Endothelial cell of umbilical vein (primary cell): ENCODE data around the gene CDK15. TPM values are rescaled to one million over a fixed set of nuclear protein-coding genes. Genes with fewer than 3 reads are reported as not detected.
A peak's percentile ranks its signal among the peaks of the same experiment; 100 is the strongest.

Experiments used
- BruUV-seq: library from RNA; stranded (reverse); fragments of 400-500 nt; replicated peaks from 2 replicates; lab custom pipeline; 2021; lab: Mats Ljungman, UMichigan
- CTCF ChIA-PET: fragments of 300-600, 350-600 bp; sonication (Branson Sonifier 250); formaldehyde crosslinking; loops from one replicate; lab custom pipeline; 2021; ENCODE audit warnings: antibody characterized with exemption, inconsistent platforms; lab: Charles Lee
- POLR2A ChIA-PET: fragments of 300-600, 350-600 bp; sonication (Branson Sonifier 250); formaldehyde crosslinking; loops from one replicate; lab custom pipeline; 2021; ENCODE audit warnings: antibody characterized with exemption, inconsistent platforms; lab: Charles Lee
- DNase-seq: peaks from one replicate; pipeline ENCODE4 v3.0.0-alpha.2; 2011; ENCODE audit warnings: low read depth, low spot score
- FAIRE-seq: peaks from 2 replicates; lab custom pipeline; 2011; peaks lifted over from hg19 to GRCh38; lab: Jason Lieb, UNC
- H2AFZ ChIP-seq: 2 replicates; pipeline ENCODE4 v1.6.0; 2012; ENCODE audit warnings: low read depth, low read length, control low read depth, inconsistent platforms
- H3K27ac ChIP-seq: 2 replicates; pipeline ENCODE4 v1.5.1; 2011; ENCODE audit warnings: low read depth, mild to moderate bottlenecking, control low read depth, low read length, moderate library complexity; ENCODE audit not compliant: insufficient read depth
- H3K27me3 ChIP-seq, 2 experiments: 2 replicates each; pipeline versions ENCODE4 v1.6.0 to v1.6.1; 2011; ENCODE audit warnings: low read length in 2 of 2, mixed read lengths in 1 of 2; ENCODE audit not compliant: control insufficient read depth in 2 of 2, insufficient read depth in 2 of 2
- H3K36me3 ChIP-seq, 2 experiments: 2 replicates in 1 of 2; 3 replicates in 1 of 2; pipeline ENCODE4 v1.5.1; 2011; ENCODE audit warnings: low read length in 2 of 2, mild to moderate bottlenecking in 1 of 2, moderate library complexity in 1 of 2; ENCODE audit not compliant: control insufficient read depth in 2 of 2, insufficient read depth in 2 of 2; ENCODE audit errors: extremely low read depth in 1 of 2
- H3K4me1 ChIP-seq: 3 replicates; pipeline ENCODE4 v1.5.1; 2011; ENCODE audit warnings: mild to moderate bottlenecking, low read length; ENCODE audit not compliant: control insufficient read depth, insufficient read depth; ENCODE audit errors: extremely low read depth
- H3K4me2 ChIP-seq: 2 replicates; pipeline ENCODE4 v1.6.1; 2011; ENCODE audit warnings: low read length, control low read depth, mixed read lengths; ENCODE audit not compliant: insufficient read depth
- H3K4me3 ChIP-seq, 3 experiments: fragments of 200-600 bp in 1 of 3; sonication (generic), shearing (Covaris generic) in 1 of 3; replicated peaks in 1 of 3; 2 replicates each; pipeline ENCODE4 v1.5.1; 2011 to 2016; ENCODE audit warnings: control low read depth in 3 of 3, low read length in 3 of 3, mild to moderate bottlenecking in 2 of 3, inconsistent platforms in 1 of 3, low read depth in 1 of 3, moderate library complexity in 1 of 3; ENCODE audit not compliant: insufficient read depth in 1 of 3
- H3K79me2 ChIP-seq: 2 replicates; pipeline ENCODE4 v1.6.0; 2012; ENCODE audit warnings: low read length, inconsistent platforms; ENCODE audit not compliant: control insufficient read depth, insufficient read depth
- H3K9ac ChIP-seq: replicated peaks from 2 replicates; pipeline ENCODE3; 2011; ENCODE audit warnings: low read length, control low read depth; ENCODE audit not compliant: insufficient read depth; ENCODE audit errors: extremely low read depth
- H3K9me1 ChIP-seq: replicated peaks from 3 replicates; pipeline ENCODE4 v1.6.0; 2011; ENCODE audit warnings: mild to moderate bottlenecking, low read length; ENCODE audit not compliant: control insufficient read depth, insufficient read depth; ENCODE audit errors: extremely low read depth
- H3K9me3 ChIP-seq: replicated peaks from 2 replicates; pipeline ENCODE4 v1.5.1; 2012; ENCODE audit warnings: low read length, inconsistent platforms; ENCODE audit not compliant: control insufficient read depth, insufficient read depth
- H4K20me1 ChIP-seq: replicated peaks from 2 replicates; pipeline ENCODE3; 2011; ENCODE audit warnings: mild to moderate bottlenecking, low read length; ENCODE audit not compliant: control insufficient read depth, insufficient read depth; ENCODE audit errors: extremely low read depth
- CTCF ChIP-seq, 2 donors: IDR thresholded peaks; 1 replicate in 1 of 2; 2 replicates in 1 of 2; pipeline ENCODE4 v1.5.1; 2011; ENCODE audit warnings: low read length in 2 of 2, mild to moderate bottlenecking in 2 of 2, moderate library complexity in 2 of 2, control low read depth in 1 of 2, inconsistent platforms in 1 of 2, low read depth in 1 of 2; ENCODE audit not compliant: insufficient read depth in 1 of 2; ENCODE audit errors: extremely low read depth in 1 of 2
- EZH2 ChIP-seq: IDR thresholded peaks from 2 replicates; pipeline ENCODE4 v1.6.1; 2012; ENCODE audit warnings: borderline replicate concordance, low read depth, mild to moderate bottlenecking, moderate library complexity, low read length, inconsistent platforms; ENCODE audit not compliant: severe bottlenecking
- FOS ChIP-seq: IDR thresholded peaks from 2 replicates; pipeline ENCODE4 v1.6.1; 2011; ENCODE audit warnings: mild to moderate bottlenecking, low read length, moderate library complexity, borderline replicate concordance; ENCODE audit not compliant: insufficient read depth
- GATA2 ChIP-seq: IDR thresholded peaks from 2 replicates; pipeline ENCODE4 v1.7.0; 2011; ENCODE audit warnings: low read depth, mild to moderate bottlenecking, moderate library complexity, mixed read lengths, low read length; ENCODE audit not compliant: insufficient read length, insufficient read depth
- JUN ChIP-seq: IDR thresholded peaks from 2 replicates; pipeline ENCODE4 v1.6.1; 2011; ENCODE audit warnings: borderline replicate concordance, low read depth; ENCODE audit not compliant: insufficient read length, insufficient read depth
- MAX ChIP-seq: IDR thresholded peaks from 2 replicates; pipeline ENCODE4 v1.6.1; 2011; ENCODE audit not compliant: insufficient read depth, insufficient read length
- MYC ChIP-seq: IDR thresholded peaks from one replicate; pipeline ENCODE4 v1.6.1; 2011; ENCODE audit warnings: mild to moderate bottlenecking, low read depth, low read length
- POLR2A ChIP-seq: IDR thresholded peaks from 2 replicates; pipeline ENCODE4 v1.6.1; 2012; ENCODE audit warnings: low read depth, mild to moderate bottlenecking, control low read depth, low read length
- POLR2AphosphoS5 ChIP-seq: IDR thresholded peaks from 2 replicates; pipeline ENCODE4 v1.6.1; 2012; ENCODE audit warnings: low read depth, mild to moderate bottlenecking, control low read depth, low read length, moderate library complexity; ENCODE audit not compliant: insufficient read depth
- dilution Hi-C: fragments of 300-500 bp; cut with MboI; formaldehyde crosslinking; loops from one replicate; pipeline ENCODE4 v1.15.0; 2019; ENCODE audit warnings: low sequenced_read_pairs; ENCODE audit not compliant: extremely low pct_ligation_motif_present
- intact Hi-C: fragments of 100-400 bp; cut with micrococcal nuclease; formaldehyde crosslinking; loops from one replicate; pipeline ENCODE4 v1.10.0; 2022
- polyA plus RNA-seq, 4 experiments: library from polyadenylated mRNA; depleted of rRNA in 3 of 4; stranded (reverse) in 3 of 4; unstranded in 1 of 4; fragments of >200 nt; gene quantifications; 2 replicates each; pipeline versions ENCODE4 v1.2.1 to v1.2.3, GENCODE V29; 2011 to 2012; ENCODE audit warnings: missing spikeins in 1 of 4
- total RNA-seq: library from RNA; stranded (reverse); gene quantifications from 2 replicates; pipeline ENCODE4 v1.2.3, GENCODE V29; 2021

Gene CDK15
- total and polyA plus RNA-seq, 2 donors (not counting 3 experiments of a cell fraction or from before 2014, with no cell fraction given) = not detected

GRCh38 chr2:201860636-201861066 is 54.3 kb downstream of the CDK15 start:
- Histone ChIP-seq H3K79me2 (no peaks in the 10 kb centered on the region), H4K20me1 (no peaks in the 10 kb centered on the region), H3K9me1 (no peaks in the 10 kb centered on the region), H3K9me3 (no peaks in the 10 kb centered on the region), H3K4me1 (peaks cover 15% of the 10 kb centered on the region), H3K27ac (no peak overlapping the region), H3K36me3 (no peaks in the 10 kb centered on the region), H3K9ac (no peak overlapping the region), H2AFZ (peak overlapping the region; percentile 3), H3K4me2 (peak overlapping the region; percentile 28), H3K27me3 (peaks cover 4 to 11% of the 10 kb centered on the region in 2 experiments), H3K4me3 (no peak overlapping the region)
- TF ChIP-seq CTCF (IDR thresholded peaks at IDR 0.05; ENCODE audit: extremely low read depth in 1 of 2, insufficient read depth in 1 of 2, low read depth in 1 of 2, low read length in 2 of 2) = peak; percentile 69 to 74
- no peak for TF ChIP-seq GATA2
- TF ChIP-seq JUN = no peak
- FAIRE-seq (peak; percentile 96), DNase-seq (peak; percentile 81)
- CTCF ChIA-PET = interaction anchor here (0.7 to 3.3 kb wide), 45 partner anchors 10 to 323 kb away, joined by 3 to 92 read pairs (median 5); partner anchors contain the start of genes ALS2 and KIAA2012
- dilution Hi-C loops = no loop called here
- no TSS peak for BruUV-seq
- POLR2A ChIA-PET = no interaction called here
- intact Hi-C loops = loop anchor here (1.0 to 5.0 kb wide), 4 partner anchors 63 to 318 kb away; no protein-coding TSS in a partner anchor

- FAIRE-seq (no peak), DNase-seq (no peak)
- POLR2A ChIA-PET = no interaction called here
- no TSS peak for BruUV-seq
- Histone ChIP-seq H3K79me2 (no peaks in the 10 kb centered on the region), H3K9me3 (no peaks in the 10 kb centered on the region), H3K4me1 (peaks cover 31% of the 10 kb centered on the region), H3K4me3 (no peak overlapping the region), H3K9me1 (no peaks in the 10 kb centered on the region), H3K27me3 (peaks cover 2 to 10% of the 10 kb centered on the region in 2 experiments), H3K4me2 (no peak overlapping the region), H3K36me3 (no peaks in the 10 kb centered on the region), H3K9ac (no peak overlapping the region), H2AFZ (no peak overlapping the region), H4K20me1 (no peaks in the 10 kb centered on the region), H3K27ac (no peak overlapping the region)
- dilution Hi-C loops (no loop called here), intact Hi-C loops (loop anchor here (5.0 kb wide), 1 partner anchor 66 kb away; no protein-coding TSS in a partner anchor)
- CTCF ChIA-PET = interaction anchor here (1.1 kb wide), 1 partner anchor 316 kb away, joined by 3 read pairs; no protein-coding TSS in a partner anchor
- TF ChIP-seq POLR2AphosphoS5 (no peak), POLR2A (no peak), CTCF (IDR thresholded peaks at IDR 0.05; ENCODE audit: extremely low read depth in 1 of 2, insufficient read depth in 1 of 2, low read depth in 1 of 2, low read length in 2 of 2) (no peak), EZH2 (no peak), GATA2 (no peak), MAX (no peak), FOS (no peak), MYC (no peak), JUN (no peak)
Observed at GRCh38 chr2:201862843-201863242, 56.5 kb downstream of the CDK15 start.
